T-helper 2 cell treated with Interferon-gamma antibody and Interleukin-4, amounts not matched to agents 100 ng/mL and 5 ng/mL, for 36 hours (primary cell): ENCODE measurements around the gene RIMBP3B. TPM values are rescaled to one million over a fixed set of nuclear protein-coding genes. Genes with fewer than 3 reads are reported as not detected.
"Not testable (repeated sequence)": the region's sequence is repeated elsewhere in the genome, so short reads cannot be mapped to it uniquely, and the experiment has no call there.

Experiments used
- intact Hi-C: fragments of 100-400 bp; cut with micrococcal nuclease; formaldehyde crosslinking; loops from one replicate; pipeline ENCODE4 v1.15.1; 2023
- total RNA-seq: library from RNA; stranded (reverse); gene quantifications from 2 replicates; pipeline ENCODE4 v1.2.3, GENCODE V29; 2022

RIMBP3B gene
- 0.11 and 0.23 TPM in 2 replicates for total RNA-seq

- intact Hi-C loops, result not testable (repeated sequence)
Measured at GRCh38 chr22:21383701-21384467, at the start of gene RIMBP3B. RIMBP3B (plus strand) TSS chr22:21383751; CDS start chr22:21383859, 108 bp downstream.

- intact Hi-C loops, result not testable (repeated sequence)
Measured at GRCh38 chr22:21357527-21357926, 26.0 kb upstream of the RIMBP3B start.

GRCh38 chr22:21360525-21360924 is 23.0 kb upstream of the RIMBP3B start:
- intact Hi-C loops, result not testable (repeated sequence)

- intact Hi-C loops, result not testable (repeated sequence)
Measured at GRCh38 chr22:21362473-21362872, 21.1 kb upstream of the RIMBP3B start.

GRCh38 chr22:21363061-21363460 is 20.5 kb upstream of the RIMBP3B start:
- intact Hi-C loops, result not testable (repeated sequence)

GRCh38 chr22:21363803-21364202 is 19.7 kb upstream of the RIMBP3B start:
- intact Hi-C loops, result not testable (repeated sequence)

GRCh38 chr22:21364362-21364761 is 19.2 kb upstream of the RIMBP3B start:
- intact Hi-C loops, result not testable (repeated sequence)

GRCh38 chr22:21365337-21365736 is 18.2 kb upstream of the RIMBP3B start:
- intact Hi-C loops, result not testable (repeated sequence)

GRCh38 chr22:21368603-21369310 is 14.8 kb upstream of the RIMBP3B start:
- intact Hi-C loops, result not testable (repeated sequence)

GRCh38 chr22:21375880-21376279 is 7.7 kb upstream of the RIMBP3B start:
- intact Hi-C loops, result not testable (repeated sequence)

- intact Hi-C loops, result not testable (repeated sequence)
Measured at GRCh38 chr22:21384468-21385357, 1.2 kb downstream of the RIMBP3B start.

GRCh38 chr22:21389480-21389879 is 5.9 kb downstream of the RIMBP3B start:
- intact Hi-C loops, result not testable (repeated sequence)

- intact Hi-C loops, result not testable (repeated sequence)
Measured at GRCh38 chr22:21390013-21390412, 6.5 kb downstream of the RIMBP3B start.

- intact Hi-C loops, result not testable (repeated sequence)
Measured at GRCh38 chr22:21394613-21395012, 11.1 kb downstream of the RIMBP3B start.

- intact Hi-C loops, result not testable (repeated sequence)
Measured at GRCh38 chr22:21401197-21401969, 17.8 kb downstream of the RIMBP3B start.

- intact Hi-C loops, result not testable (repeated sequence)
Measured at GRCh38 chr22:21402763-21403314, 19.3 kb downstream of the RIMBP3B start.

- intact Hi-C loops, result not testable (repeated sequence)
Measured at GRCh38 chr22:21407139-21407538, 23.6 kb downstream of the RIMBP3B start.

GRCh38 chr22:21407792-21408191 is 24.2 kb downstream of the RIMBP3B start:
- intact Hi-C loops, result not testable (repeated sequence)

- intact Hi-C loops, result not testable (repeated sequence)
Measured at GRCh38 chr22:21416375-21416774, 32.8 kb downstream of the RIMBP3B start.

- intact Hi-C loops, result not testable (repeated sequence)
Measured at GRCh38 chr22:21417227-21417746, 33.7 kb downstream of the RIMBP3B start, which contains the start of gene HIC2. HIC2 (plus strand) TSS chr22:21417371; CDS start chr22:21442832, 25,461 bp downstream.
